Kidney (tissue), 14 donors: ENCODE results near the gene NCR2. TPM values are rescaled to one million over a fixed set of nuclear protein-coding genes. Genes with fewer than 3 reads are reported as not detected.

Experiments used
- DNase-seq, 5 donors: peaks; one replicate each; pipeline ENCODE4 v3.0.0-alpha.2; 2013 to 2020
- FAIRE-seq: peaks from 2 replicates; lab custom pipeline; 2012; peaks lifted over from hg19 to GRCh38; lab: Jason Lieb, UNC
- H3K27ac ChIP-seq, 2 donors: one replicate each; pipeline ENCODE4 v1.7.0; 2013; ENCODE audit warnings: low read depth in 2 of 2, low read length in 2 of 2, inconsistent platforms in 1 of 2
- H3K27me3 ChIP-seq: one replicate; pipeline ENCODE4 v1.7.1; 2013; ENCODE audit warnings: low read length, inconsistent platforms; ENCODE audit not compliant: control insufficient read depth, insufficient read depth
- H3K36me3 ChIP-seq, 3 donors: one replicate each; pipeline versions ENCODE4 v1.7.0 to v1.7.1; 2013; ENCODE audit warnings: low read length in 3 of 3, control low read depth in 1 of 3, inconsistent platforms in 1 of 3; ENCODE audit not compliant: insufficient read depth in 3 of 3, control insufficient read depth in 2 of 3
- H3K4me1 ChIP-seq, 3 donors: one replicate each; pipeline versions ENCODE4 v1.7.0 to v1.7.1; 2013; ENCODE audit warnings: low read length in 3 of 3, inconsistent platforms in 1 of 3, low read depth in 1 of 3; ENCODE audit not compliant: control insufficient read depth in 2 of 3, insufficient read depth in 2 of 3
- H3K4me3 ChIP-seq, 3 donors: one replicate each; pipeline versions ENCODE4 v1.7.0 to v1.8.1; 2013; ENCODE audit warnings: low read length in 3 of 3, control low read depth in 1 of 3, inconsistent platforms in 1 of 3
- H3K9ac ChIP-seq, 3 donors: one replicate each; pipeline versions ENCODE4 v1.7.0 to v1.7.1; 2013; ENCODE audit warnings: low read length in 3 of 3, control low read depth in 1 of 3, inconsistent platforms in 1 of 3
- H3K9me3 ChIP-seq, 3 donors: one replicate each; pipeline versions ENCODE4 v1.7.0 to v1.7.1; 2013; ENCODE audit warnings: low read length in 3 of 3, control low read depth in 1 of 3, inconsistent platforms in 1 of 3; ENCODE audit not compliant: control insufficient read depth in 2 of 3, insufficient read depth in 1 of 3
- intact Hi-C: fragments of 100-400 bp; cut with DNase I; formaldehyde crosslinking; loops from one replicate; pipeline ENCODE4 v1.11.1; 2022
- polyA plus RNA-seq: library from polyadenylated mRNA; stranded (reverse); fragments of 350-450 nt; fragmentation: Illumina TruSeq; extraction: RNeasy Lipid Tissue Mini Kit (QIAGEN cat#74804); gene quantifications from one replicate; pipeline ENCODE4 v1.2.3, GENCODE V29; 2014; ENCODE audit warnings: low read depth, low replicate concordance; ENCODE audit not compliant: insufficient read depth
- total RNA-seq: library from RNA; stranded (reverse); fragmentation: NEBNext Ultra II Directional; extraction: Animal tissue kit (Norgen Biotek cat#: 25700); gene quantifications from one replicate; pipeline ENCODE4 v1.2.1, GENCODE V29; 2021
- TF ChIP-seq, protein P1 (sequence below): IDR thresholded peaks from 3 replicates; pipeline ENCODE4 v1.5.1; 2012; ENCODE audit warnings: mild to moderate bottlenecking, moderate library complexity, borderline replicate concordance; ENCODE audit not compliant: insufficient read depth; ENCODE audit errors: extremely low read depth
- donor health status: control.
- donor health status: control.
- donor health status: control.
- donor health status: control.
- donor health status: control.
- donor health status: DM: yes; HTN: yes; CAD: no.
- donor health status: Normal renal cell carcinoma (clear cell type).

The NCR2 gene
- total and polyA plus RNA-seq, 2 donors from 2014 or later: not detected

DNA sequence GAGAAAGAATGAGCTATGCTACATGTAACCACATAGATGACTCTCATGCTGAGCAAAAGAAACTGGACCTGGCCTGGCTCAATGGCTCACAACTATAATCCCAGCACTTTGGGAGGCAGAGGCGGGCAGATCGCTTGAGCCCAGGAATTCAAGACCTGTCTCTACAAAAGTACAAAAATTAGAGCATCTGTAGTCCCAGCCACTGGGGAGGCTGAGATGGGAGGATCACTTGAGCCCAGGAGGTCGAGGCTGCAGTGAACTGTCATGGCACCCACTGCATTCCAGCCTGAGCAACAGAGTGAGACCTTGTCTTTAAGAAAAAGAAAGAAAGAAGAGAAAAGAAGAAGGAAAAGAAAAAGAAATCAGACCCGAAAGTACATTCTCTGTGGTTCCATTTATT is 41.7 kb downstream of the NCR2 start:
- peaks cover 6% of the 10 kb centered on the region for H3K27me3 ChIP-seq

DNA sequence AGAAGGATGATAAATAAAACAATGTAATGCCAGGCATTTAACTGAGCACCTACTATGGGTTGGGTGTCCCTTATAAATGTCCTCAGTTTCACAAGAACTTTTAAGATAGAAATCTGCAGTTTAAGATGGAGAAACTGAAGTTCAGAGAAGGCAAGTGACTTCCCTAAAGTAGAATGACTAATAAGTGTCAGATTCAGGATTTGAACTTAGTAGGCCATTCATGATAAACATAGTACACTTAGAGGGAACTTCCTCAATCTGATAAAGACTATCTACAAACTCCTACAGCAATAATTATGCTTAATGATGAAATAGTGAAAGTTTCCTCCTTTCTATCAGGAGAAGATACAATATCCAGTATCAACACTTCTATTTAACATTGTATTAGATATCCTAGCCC is 43.9 kb downstream of the NCR2 start:
- H3K36me3 ChIP-seq: no peaks in the 10 kb centered on the region
- H3K4me1 ChIP-seq: no peaks in the 10 kb centered on the region
- no peaks in the 10 kb centered on the region for H3K9me3 ChIP-seq
- H3K27ac ChIP-seq: no peak overlapping the region
- TF ChIP-seq, protein P1, sequence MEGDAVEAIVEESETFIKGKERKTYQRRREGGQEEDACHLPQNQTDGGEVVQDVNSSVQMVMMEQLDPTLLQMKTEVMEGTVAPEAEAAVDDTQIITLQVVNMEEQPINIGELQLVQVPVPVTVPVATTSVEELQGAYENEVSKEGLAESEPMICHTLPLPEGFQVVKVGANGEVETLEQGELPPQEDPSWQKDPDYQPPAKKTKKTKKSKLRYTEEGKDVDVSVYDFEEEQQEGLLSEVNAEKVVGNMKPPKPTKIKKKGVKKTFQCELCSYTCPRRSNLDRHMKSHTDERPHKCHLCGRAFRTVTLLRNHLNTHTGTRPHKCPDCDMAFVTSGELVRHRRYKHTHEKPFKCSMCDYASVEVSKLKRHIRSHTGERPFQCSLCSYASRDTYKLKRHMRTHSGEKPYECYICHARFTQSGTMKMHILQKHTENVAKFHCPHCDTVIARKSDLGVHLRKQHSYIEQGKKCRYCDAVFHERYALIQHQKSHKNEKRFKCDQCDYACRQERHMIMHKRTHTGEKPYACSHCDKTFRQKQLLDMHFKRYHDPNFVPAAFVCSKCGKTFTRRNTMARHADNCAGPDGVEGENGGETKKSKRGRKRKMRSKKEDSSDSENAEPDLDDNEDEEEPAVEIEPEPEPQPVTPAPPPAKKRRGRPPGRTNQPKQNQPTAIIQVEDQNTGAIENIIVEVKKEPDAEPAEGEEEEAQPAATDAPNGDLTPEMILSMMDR: no peak
- H3K4me3 ChIP-seq: no peak overlapping the region
- no peak overlapping the region for H3K9ac ChIP-seq
- H3K27me3 ChIP-seq: peaks cover 3% of the 10 kb centered on the region
- no peak for DNase-seq
- no peak for FAIRE-seq
- intact Hi-C loops: no loop called here

More for the DNA sequence above, 41.7 kb downstream of the NCR2 start:
- no peak for FAIRE-seq
- TF ChIP-seq, protein P1: no peak
- intact Hi-C loops: no loop called here
- Histone ChIP-seq H3K27ac (no peak overlapping the region), H3K9ac (no peak overlapping the region), H3K9me3 (no peaks in the 10 kb centered on the region), H3K4me1 (peaks cover 0 to 10% (median 6%) of the 10 kb centered on the region in 3 donors), H3K4me3 (no peak overlapping the region), H3K36me3 (no peaks in the 10 kb centered on the region)
- no peak for DNase-seq

DNA sequence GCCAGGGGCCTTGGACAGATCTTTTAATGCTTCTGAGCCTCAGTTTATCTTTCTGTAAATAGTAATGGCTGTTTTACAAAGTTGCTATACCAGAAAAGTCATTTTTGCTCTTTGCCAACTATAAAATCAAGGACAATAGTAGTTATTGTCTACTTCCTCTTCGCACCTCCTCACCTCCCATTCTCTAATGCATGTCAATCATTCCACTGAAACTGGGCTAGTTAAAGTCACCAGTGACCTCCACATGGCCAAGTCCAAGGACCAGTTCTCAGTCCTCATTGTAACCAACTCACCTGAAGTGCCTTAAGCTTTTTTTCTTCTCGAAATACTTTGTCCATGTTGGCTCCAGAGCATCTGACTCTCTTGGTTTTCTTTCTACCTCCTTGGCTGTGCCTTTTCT is 51.2 kb downstream of the NCR2 start:
- peaks cover 0 to 4% (median 0%) of the 10 kb centered on the region in 3 donors for H3K4me1 ChIP-seq
- no peaks in the 10 kb centered on the region for H3K9me3 ChIP-seq
- H3K4me3 ChIP-seq: no peak overlapping the region
- H3K27me3 ChIP-seq: no peaks in the 10 kb centered on the region
- intact Hi-C loops: no loop called here
- DNase-seq (no peak), FAIRE-seq (no peak)
- H3K27ac ChIP-seq: no peak overlapping the region
- no peak overlapping the region for H3K9ac ChIP-seq
- no peaks in the 10 kb centered on the region for H3K36me3 ChIP-seq
- TF ChIP-seq, protein P1: no peak

DNA sequence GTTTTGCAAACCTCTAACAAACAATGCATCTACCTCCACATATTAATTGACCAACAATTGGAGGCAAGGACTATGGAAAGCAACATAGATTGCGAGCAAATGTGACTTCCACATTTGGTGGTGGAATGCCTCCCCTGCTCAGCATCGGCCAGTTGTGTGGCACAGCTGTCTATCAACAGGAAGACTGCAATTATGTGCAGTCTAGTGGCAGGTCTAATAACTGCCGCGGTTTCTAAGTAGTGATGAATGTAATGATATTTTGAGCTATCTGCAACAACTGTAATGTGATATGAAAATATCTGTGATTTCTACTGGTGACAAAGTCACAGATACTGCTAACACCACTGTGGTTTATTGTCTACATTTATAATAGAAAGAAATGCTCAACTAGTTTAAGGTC is 56.8 kb downstream of the NCR2 start:
- TF ChIP-seq, protein P1: no peak
- FAIRE-seq: no peak
- DNase-seq: no peak

More for the DNA sequence above, 56.8 kb downstream of the NCR2 start:
- Histone ChIP-seq H3K4me3 (no peak overlapping the region), H3K4me1 (no peaks in the 10 kb centered on the region), H3K27ac (no peak overlapping the region), H3K27me3 (no peaks in the 10 kb centered on the region), H3K9ac (no peak overlapping the region), H3K9me3 (peaks cover 0 to 4% (median 0%) of the 10 kb centered on the region in 3 donors), H3K36me3 (no peaks in the 10 kb centered on the region)
- intact Hi-C loops: no loop called here
